RWPE1 (cell line): ENCODE results near the gene RFNG.

ENCODE experiments used
- CTCF ChIA-PET: fragments of 350-600 bp; sonication (Branson Sonifier 250); formaldehyde crosslinking; extraction: SDS; loops from one replicate; lab custom pipeline; 2021; lab: Yijun Ruan, JAX
- POLR2A ChIA-PET: fragments of 400-600 bp; formaldehyde crosslinking; extraction: SDS; loops from one replicate; lab custom pipeline; 2020; ENCODE audit warnings: antibody characterized with exemption; ENCODE audit not compliant: low non-redundant PET; lab: Yijun Ruan, JAX
- DNase-seq: peaks from one replicate; pipeline ENCODE4 v3.0.0; 2012; ENCODE audit warnings: low spot score
- H3K27ac ChIP-seq: fragments of 450-650 bp; 2 replicates; pipeline ENCODE4 v1.5.1; 2017
- CTCF ChIP-seq: fragments of 450-650 bp; conservative IDR thresholded peaks from 2 replicates; pipeline ENCODE4 v1.5.1; 2017; ENCODE audit warnings: low read depth, mild to moderate bottlenecking

The RFNG gene

GRCh38 chr17:81998691-81999438, 52.7 kb downstream of the RFNG start:
- TF ChIP-seq CTCF: no peak
- CTCF ChIA-PET: no interaction called here
- peak overlapping the region; percentile 18 for H3K27ac ChIP-seq
- POLR2A ChIA-PET: no interaction called here
- DNase-seq: no peak

GRCh38 chr17:81998212-81998611, 53.4 kb downstream of the RFNG start:
- TF ChIP-seq CTCF: no peak
- no peak for DNase-seq
- ChIA-PET CTCF (interaction anchor here (1.4 kb wide), 1 partner anchor 39 kb away, joined by 4 read pairs; no protein-coding TSS in a partner anchor), POLR2A (no interaction called here)
- peak overlapping the region; percentile 1; the same call in 1 of the 2 replicates for H3K27ac ChIP-seq
